ENCODE data around the gene IKZF3. TPM values are rescaled to one million over a fixed set of nuclear protein-coding genes. Genes with fewer than 3 reads are reported as not detected.

Gene IKZF3
- total RNA-seq, 2 experiments from 2014 or later = 39.7 to 39.9 TPM

GRCh38 chr17:39867084-39867879, 3.2 kb upstream of the IKZF3 start:
- H3K4me3 Mint-ChIP-seq = peak overlapping the region; percentile 81
- DNase-seq (peak in 13 of 14 experiments; percentile 16 to 93 (median 41)), ATAC-seq (ENCODE audit: poor library complexity) (peak; percentile 25)
- Histone ChIP-seq H3K27ac (ENCODE audit: low read depth in 1 of 2, low read length in 2 of 2) (peak overlapping the region; percentile 78 to 90), H3K4me3 (ENCODE audit: low read length) (peak overlapping the region; percentile 57), H3K36me3 (ENCODE audit: insufficient read depth, low read length) (no peaks in the 10 kb centered on the region), H3K27me3 (ENCODE audit: control insufficient read depth in 1 of 2, insufficient read depth in 2 of 2, low read length in 2 of 2) (no peaks in the 10 kb centered on the region), H3K4me1 (ENCODE audit: insufficient read depth, low read length) (peaks cover 29% of the 10 kb centered on the region), H3K9me3 (ENCODE audit: control insufficient read depth in 1 of 2, insufficient read depth in 1 of 2, low read length in 2 of 2) (peaks cover 0 to 5% of the 10 kb centered on the region in 2 experiments)
- intact Hi-C loops (cut with DNase I, micrococcal nuclease) = loop anchor here in 1 of 2 experiments (10.0 kb wide), 1 partner anchor 242 kb away; the partner anchor contains the start of gene PPP1R1B
- peak overlapping the region; percentile 94 for H3K27ac Mint-ChIP-seq
- no peaks in the 10 kb centered on the region for H3K27me3 Mint-ChIP-seq
- ChIA-PET POLR2A (interaction anchor here (0.5 to 1.0 kb wide), 7 partner anchors 50 to 113 kb away, joined by 3 to 6 read pairs (median 4); partner anchors contain the start of gene PSMD3), CTCF (no interaction called here)
- H3K4me1 Mint-ChIP-seq (ENCODE audit: low read depth) = peaks cover 60% of the 10 kb centered on the region
- H3K9me3 Mint-ChIP-seq = no peaks in the 10 kb centered on the region
- peaks cover 14% of the 10 kb centered on the region for H3K36me3 Mint-ChIP-seq (ENCODE audit: low read depth)
- no peak for TF ChIP-seq CTCF (IDR thresholded peaks at IDR 0.05)

- POLR2A ChIA-PET = interaction anchor here (0.7 to 6.6 kb wide), 3 partner anchors 42 to 111 kb away, joined by 3 to 52 read pairs (median 32); no protein-coding TSS in a partner anchor
- ATAC-seq (ENCODE audit: poor library complexity) (no peak), DNase-seq (no peak)
- CTCF ChIA-PET = interaction anchor here (0.6 to 6.9 kb wide), 3 partner anchors 112 to 244 kb away, joined by 3 to 52 read pairs (median 21); partner anchors contain the start of gene MIEN1
- H3K27me3 Mint-ChIP-seq = no peaks in the 10 kb centered on the region
- peaks cover 32% of the 10 kb centered on the region for H3K4me1 ChIP-seq (ENCODE audit: insufficient read depth, low read length)
- no peaks in the 10 kb centered on the region for H3K36me3 ChIP-seq (ENCODE audit: insufficient read depth, low read length)
- peak overlapping the region; percentile 94 for H3K27ac Mint-ChIP-seq
- H3K4me3 Mint-ChIP-seq = peak overlapping the region; percentile 30
- H3K36me3 Mint-ChIP-seq (ENCODE audit: low read depth) = peaks cover 14% of the 10 kb centered on the region
- TF ChIP-seq CTCF (IDR thresholded peaks at IDR 0.05) = no peak
- H3K9me3 ChIP-seq (ENCODE audit: control insufficient read depth in 1 of 2, insufficient read depth in 1 of 2, low read length in 2 of 2) = peaks cover 0 to 5% of the 10 kb centered on the region in 2 experiments
- no peaks in the 10 kb centered on the region for H3K27me3 ChIP-seq (ENCODE audit: control insufficient read depth in 1 of 2, insufficient read depth in 2 of 2, low read length in 2 of 2)
- H3K27ac ChIP-seq (ENCODE audit: low read depth in 1 of 2, low read length in 2 of 2) = no peak overlapping the region
- H3K4me1 Mint-ChIP-seq (ENCODE audit: low read depth) = peaks cover 71% of the 10 kb centered on the region
- intact Hi-C loops (cut with DNase I, micrococcal nuclease) = loop anchor here in 1 of 2 experiments (10.0 kb wide), 1 partner anchor 241 kb away; the partner anchor contains the start of gene PPP1R1B
- H3K4me3 ChIP-seq (ENCODE audit: low read length) = no peak overlapping the region
- no peaks in the 10 kb centered on the region for H3K9me3 Mint-ChIP-seq
Observed at GRCh38 chr17:39866013-39866730, 2.1 kb upstream of the IKZF3 start.

- Histone ChIP-seq H3K4me1 (ENCODE audit: insufficient read depth, low read length) (peaks cover 37% of the 10 kb centered on the region), H3K9me3 (ENCODE audit: control insufficient read depth in 1 of 2, insufficient read depth in 1 of 2, low read length in 2 of 2) (peaks cover 0 to 3% of the 10 kb centered on the region in 2 experiments)
Observed at GRCh38 chr17:39863244-39863917, 731 bp downstream of the IKZF3 start.

More at GRCh38 chr17:39863244-39863917, 731 bp downstream of the IKZF3 start:
- Histone ChIP-seq H3K4me3 (ENCODE audit: low read length) (peak overlapping the region; percentile 80), H3K27me3 (ENCODE audit: control insufficient read depth in 1 of 2, insufficient read depth in 2 of 2, low read length in 2 of 2) (no peaks in the 10 kb centered on the region), H3K27ac (ENCODE audit: low read depth in 1 of 2, low read length in 2 of 2) (peak overlapping the region; percentile 88 to 89), H3K36me3 (ENCODE audit: insufficient read depth, low read length) (peaks cover 6% of the 10 kb centered on the region)
- DNase-seq (no peak), ATAC-seq (ENCODE audit: poor library complexity) (no peak)
- no peaks in the 10 kb centered on the region for H3K9me3 Mint-ChIP-seq
- TF ChIP-seq CTCF (IDR thresholded peaks at IDR 0.05) = no peak
- intact Hi-C loops (cut with DNase I, micrococcal nuclease) = loop anchor here (5.0 to 10.0 kb wide), 2 partner anchors 61 to 239 kb away; partner anchors contain the start of gene PPP1R1B (in 1 of the 2)
- peak overlapping the region; percentile 94 for H3K27ac Mint-ChIP-seq
- CTCF ChIA-PET = interaction anchor here (0.6 to 6.9 kb wide), 18 partner anchors 9 to 242 kb away, joined by 3 to 52 read pairs (median 10); partner anchors contain the start of genes MIEN1 and PSMD3
- POLR2A ChIA-PET = interaction anchor here (0.9 to 6.6 kb wide), 15 partner anchors 15 to 208 kb away, joined by 3 to 52 read pairs (median 5); partner anchors contain the start of genes MIEN1, ORMDL3 and PSMD3
- H3K27me3 Mint-ChIP-seq = no peaks in the 10 kb centered on the region
- H3K4me1 Mint-ChIP-seq (ENCODE audit: low read depth) = peaks cover 78% of the 10 kb centered on the region
- H3K4me3 Mint-ChIP-seq = peak overlapping the region; percentile 96
- H3K36me3 Mint-ChIP-seq (ENCODE audit: low read depth) = peaks cover 14% of the 10 kb centered on the region
